ENCODE measurements around the gene WDR70.

- TF ChIP-seq CTCF (conservative IDR thresholded peaks at IDR 0.05) (no peak), EZH2 (IDR thresholded peaks at IDR 0.05; ENCODE audit: low read depth) (no peak)
Measured at GRCh38 chr5:37660319-37660718, 281.2 kb downstream of the WDR70 start.

Measured in PC-9 (cell line).